HepG2 (cell line): ENCODE measurements around the gene LIPA. TPM values are rescaled to one million over a fixed set of nuclear protein-coding genes. Genes with fewer than 3 reads are reported as not detected.

Experiments used
- CCDC6 ChIP-seq: sonication (generic); formaldehyde crosslinking; IDR thresholded peaks from 2 replicates; pipeline ENCODE4 v1.8.1; 2022; ENCODE audit warnings: mild to moderate bottlenecking, missing genetic modification reagents, moderate library complexity
- DMTF1 ChIP-seq: sonication (generic); formaldehyde crosslinking; IDR thresholded peaks from 2 replicates; pipeline ENCODE4 v1.4.0; 2020; ENCODE audit warnings: mild to moderate bottlenecking, missing genetic modification reagents
- FOXK2 ChIP-seq: fragments of 450-650 bp; IDR thresholded peaks from 2 replicates; pipeline ENCODE4 v1.6.1; 2016
- FOXO4 ChIP-seq: sonication (generic); formaldehyde crosslinking; conservative IDR thresholded peaks from 2 replicates; pipeline ENCODE4 v1.8.1; 2023; ENCODE audit warnings: missing genetic modification reagents
- HHEX ChIP-seq: IDR thresholded peaks from 2 replicates; pipeline ENCODE4 v1.6.1; 2016; ENCODE audit warnings: control low read depth
- HMGXB4 ChIP-seq, 2 experiments: sonication (generic) in 1 of 2; formaldehyde crosslinking in 1 of 2; IDR thresholded peaks; 2 replicates each; pipeline versions ENCODE4 v1.4.0 to v1.6.1; 2018 to 2020; ENCODE audit warnings: missing genetic modification reagents in 2 of 2, borderline replicate concordance in 1 of 2, low read depth in 1 of 2, mild to moderate bottlenecking in 1 of 2, missing biosample characterization in 1 of 2
- IRF1 ChIP-seq: sonication (generic); formaldehyde crosslinking; IDR thresholded peaks from 2 replicates; pipeline ENCODE4 v1.4.0; 2020; ENCODE audit warnings: low read depth, mild to moderate bottlenecking, missing genetic modification reagents
- JUND ChIP-seq: sonication (generic); formaldehyde crosslinking; IDR thresholded peaks from 2 replicates; pipeline ENCODE4 v1.8.0; 2022; ENCODE audit warnings: mild to moderate bottlenecking, missing genetic modification reagents
- TFDP1 ChIP-seq: IDR thresholded peaks from 2 replicates; pipeline ENCODE4 v1.6.1; 2016; ENCODE audit warnings: missing compliant biosample characterization, missing genetic modification reagents, borderline replicate concordance
- THAP9 ChIP-seq: sonication (generic); formaldehyde crosslinking; IDR thresholded peaks from 2 replicates; pipeline ENCODE4; 2020; ENCODE audit warnings: missing genetic modification reagents, mild to moderate bottlenecking, borderline replicate concordance
- ZBTB20 ChIP-seq: sonication (generic); formaldehyde crosslinking; IDR thresholded peaks from 2 replicates; pipeline ENCODE4 v1.8.1; 2023; ENCODE audit warnings: missing genetic modification reagents, low read depth, mild to moderate bottlenecking, borderline replicate concordance
- ZNF720 ChIP-seq: sonication (generic); formaldehyde crosslinking; IDR thresholded peaks from 2 replicates; pipeline ENCODE4 v1.4.0; 2020; ENCODE audit warnings: missing genetic modification reagents
- ZUFSP ChIP-seq: sonication (generic); formaldehyde crosslinking; IDR thresholded peaks from 2 replicates; pipeline ENCODE4 v1.9.0; 2021; ENCODE audit warnings: missing genetic modification reagents, mild to moderate bottlenecking, borderline replicate concordance
- polyA plus RNA-seq, 8 experiments: library from polyadenylated mRNA; depleted of rRNA in 3 of 8; stranded (reverse) in 7 of 8; unstranded in 1 of 8; fragments of >200 nt; fragmentation: Illumina TruSeq in 4 of 8; extraction: Trizol in 4 of 8; gene quantifications; 2 replicates each; pipeline versions ENCODE4 v1.2.1 to v1.2.3, GENCODE V29; 2011 to 2016; ENCODE audit warnings: low read depth in 4 of 8, missing spikeins in 1 of 8, mixed read lengths in 1 of 8; ENCODE audit not compliant: insufficient read depth in 1 of 8
- total RNA-seq, 5 experiments: library from RNA; depleted of rRNA; stranded (reverse); fragments of >200 nt; fragmentation: Illumina TruSeq; extraction: Trizol; gene quantifications; 2 replicates each; pipeline ENCODE4 v1.2.3, GENCODE V29; 2016; ENCODE audit warnings: low read depth in 1 of 5

Gene LIPA
- total and polyA plus RNA-seq, 2 of the 13 experiments (the other 11 are each of a cell fraction or from before 2014, with no cell fraction given), result 57.1 to 79.5 TPM

DNA sequence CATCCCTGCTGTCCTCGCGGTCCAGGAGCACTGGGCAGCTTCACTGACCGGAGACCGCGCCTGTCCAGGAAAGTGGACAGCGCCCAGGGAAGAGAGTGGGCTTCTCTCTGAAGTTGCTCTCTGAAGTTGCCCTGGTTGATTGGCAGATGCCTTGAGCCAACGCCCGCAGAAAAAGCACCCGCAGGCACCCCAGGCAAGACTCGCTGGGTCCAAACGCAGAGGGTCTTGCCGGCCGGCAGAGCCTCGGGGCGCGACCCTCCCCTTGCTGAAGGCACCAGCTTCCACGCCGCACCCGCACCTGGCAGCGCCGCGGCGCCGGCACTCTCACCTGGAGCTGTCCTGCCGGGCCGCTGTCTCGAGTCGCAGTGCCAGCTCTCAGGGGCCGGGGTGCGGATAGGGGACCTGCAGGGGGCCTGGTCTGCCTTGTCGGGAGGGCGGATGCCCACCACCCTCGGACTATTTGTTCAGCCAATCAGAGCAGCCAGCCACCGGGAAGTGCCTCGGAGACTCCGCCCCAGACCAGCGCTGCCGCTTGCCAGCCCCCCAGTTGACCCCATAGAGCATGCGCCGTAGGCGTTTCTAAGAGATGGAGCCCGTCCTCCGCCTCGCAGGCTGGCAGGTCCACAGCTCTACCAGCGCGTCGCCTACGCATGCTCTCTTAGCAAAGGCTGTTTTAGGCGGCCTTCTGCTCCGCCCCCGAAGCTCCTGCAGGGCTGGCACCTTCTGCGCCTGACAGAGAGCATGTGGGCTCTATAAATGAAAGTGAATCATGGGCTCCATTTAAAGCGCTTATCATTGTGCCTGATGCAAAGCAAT is at the start of gene LIPA (continued):
- TF ChIP-seq TFDP1 (CRISPR knock-in tag), result peak; percentile 68; the same call in 1 of the 2 replicates
- TF ChIP-seq DMTF1 (CRISPR knock-in tag), result no peak
- no peak for TF ChIP-seq ZBTB20 (CRISPR knock-in tag)
- peak in 1 of 2 experiments; percentile 25; a peak in 2 of 4 replicates for TF ChIP-seq HMGXB4 (CRISPR knock-in tag; IDR thresholded peaks at IDR 0.05; ENCODE audit: borderline replicate concordance in 1 of 2, low read depth in 1 of 2)
- TF ChIP-seq FOXO4, result no peak
- no peak for TF ChIP-seq IRF1 (CRISPR knock-in tag)
- TF ChIP-seq ZUFSP (CRISPR knock-in tag), result no peak
- TF ChIP-seq HHEX (CRISPR knock-in tag), result no peak
- TF ChIP-seq FOXK2, result no peak
- TF ChIP-seq ZNF720 (CRISPR knock-in tag), result no peak
- no peak for TF ChIP-seq JUND (CRISPR knock-in tag)
- TF ChIP-seq CCDC6 (CRISPR knock-in tag), result no peak
- peak; percentile 51; the same call in 1 of the 2 replicates for TF ChIP-seq THAP9 (CRISPR knock-in tag)
